DND-41 (cell line): ENCODE measurements around the gene KEAP1.

Experiments used
- ATAC-seq: fragments of 200-7000 bp; cut with Tn5 transposase; 3 replicates; pipeline ENCODE4 v1.9.1; 2021; ENCODE audit warnings: low read depth; ENCODE audit not compliant: insufficient read depth
- DNase-seq: peaks from one replicate; pipeline ENCODE4 v3.0.0-alpha.2; 2020
- H2AFZ ChIP-seq: 2 replicates; pipeline ENCODE4 v1.6.0; 2012; ENCODE audit warnings: low read depth, low read length
- H3K27ac ChIP-seq: 2 replicates; pipeline ENCODE4 v1.5.1; 2012; ENCODE audit warnings: low read length, inconsistent platforms
- H3K27me3 ChIP-seq: fragments of 200-600 bp; sonication (generic); 2 replicates; pipeline ENCODE4 v1.6.0; 2012; ENCODE audit warnings: low read length, mild to moderate bottlenecking, inconsistent platforms; ENCODE audit not compliant: insufficient read depth, poor library complexity
- H3K36me3 ChIP-seq: 2 replicates; pipeline ENCODE4 v1.5.1; 2012; ENCODE audit warnings: low read length, inconsistent platforms; ENCODE audit not compliant: insufficient read depth
- H3K4me1 ChIP-seq: 2 replicates; pipeline ENCODE4 v1.5.1; 2012; ENCODE audit warnings: mild to moderate bottlenecking, low read length; ENCODE audit not compliant: insufficient read depth
- H3K4me2 ChIP-seq: 2 replicates; pipeline ENCODE4 v1.6.0; 2012; ENCODE audit warnings: mild to moderate bottlenecking, moderate library complexity, low read length, inconsistent platforms; ENCODE audit not compliant: insufficient read depth
- H3K4me3 ChIP-seq, 2 experiments: fragments of 200-600 bp in 1 of 2; shearing (Covaris generic) in 1 of 2; 2 replicates each; pipeline ENCODE4 v1.5.1; 2012 to 2016; ENCODE audit warnings: inconsistent platforms in 2 of 2, low read length in 2 of 2, mild to moderate bottlenecking in 2 of 2, low read depth in 1 of 2, moderate library complexity in 1 of 2
- H3K79me2 ChIP-seq: 2 replicates; pipeline ENCODE4 v1.6.0; 2012; ENCODE audit warnings: low read length, inconsistent platforms; ENCODE audit not compliant: insufficient read depth
- H3K9ac ChIP-seq: 2 replicates; pipeline ENCODE4 v1.6.0; 2012; ENCODE audit warnings: low read depth, mild to moderate bottlenecking, inconsistent platforms, low read length, moderate library complexity
- H3K9me3 ChIP-seq: 2 replicates; pipeline ENCODE4 v1.5.1; 2012; ENCODE audit warnings: low read length, moderate library complexity, mild to moderate bottlenecking, inconsistent platforms; ENCODE audit not compliant: insufficient read depth, severe bottlenecking
- H4K20me1 ChIP-seq: 2 replicates; pipeline ENCODE4 v1.6.0; 2012; ENCODE audit warnings: low read length; ENCODE audit not compliant: insufficient read depth
- CTCF ChIP-seq: IDR thresholded peaks from 2 replicates; pipeline ENCODE4 v1.5.1; 2012; ENCODE audit warnings: borderline replicate concordance, low read length, moderate library complexity, mild to moderate bottlenecking; ENCODE audit not compliant: poor library complexity, severe bottlenecking; ENCODE audit errors: extremely low read depth
- EZH2 ChIP-seq: IDR thresholded peaks from 3 replicates; pipeline ENCODE4 v1.6.1; 2012; ENCODE audit warnings: borderline replicate concordance, low read depth, mild to moderate bottlenecking, moderate library complexity, low read length, inconsistent platforms; ENCODE audit not compliant: severe bottlenecking

Gene KEAP1

GRCh38 chr19:10505583-10506229, 2.5 kb upstream of the KEAP1 start:
- Histone ChIP-seq H3K9me3 (no peaks in the 10 kb centered on the region), H2AFZ (no peak overlapping the region), H3K36me3 (peaks cover 11% of the 10 kb centered on the region; the same call in 1 of the 2 replicates), H3K27ac (no peak overlapping the region), H3K4me1 (peaks cover 34% of the 10 kb centered on the region), H3K27me3 (no peaks in the 10 kb centered on the region), H3K4me2 (no peak overlapping the region), H3K9ac (no peak overlapping the region), H4K20me1 (no peaks in the 10 kb centered on the region), H3K4me3 (no peak overlapping the region), H3K79me2 (peaks cover 25% of the 10 kb centered on the region)
- TF ChIP-seq EZH2 (no peak), CTCF (peak; percentile 90)
- DNase-seq = peak; percentile 80
- no peak for ATAC-seq

DNA sequence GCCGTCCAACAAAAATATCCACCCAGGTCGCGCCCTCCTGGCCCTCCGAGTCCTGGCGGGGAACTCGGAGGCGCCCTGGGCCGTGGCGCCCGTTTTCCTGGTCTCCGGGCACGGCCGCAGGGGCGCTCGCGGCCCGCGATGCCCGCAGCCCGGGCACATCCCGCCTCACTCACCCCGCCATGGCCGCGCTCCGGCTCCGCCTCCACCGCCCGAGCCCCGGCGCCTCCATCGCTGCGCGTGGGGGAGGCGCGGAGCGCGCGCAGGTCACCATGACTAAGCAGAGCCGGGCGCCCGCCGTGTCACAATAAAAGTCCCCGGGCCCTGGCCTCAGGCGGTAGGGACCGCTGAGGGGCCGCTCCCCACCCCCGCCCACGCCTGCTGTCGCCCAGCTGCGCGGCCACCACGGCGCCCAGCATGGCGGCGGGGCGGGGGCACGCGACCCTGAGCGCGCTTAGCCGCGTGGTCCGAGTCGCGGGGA, 593 bp downstream of the KEAP1 start:
- Histone ChIP-seq H3K27me3 (no peaks in the 10 kb centered on the region), H3K9me3 (no peaks in the 10 kb centered on the region), H3K79me2 (peaks cover 56% of the 10 kb centered on the region), H3K4me1 (peaks cover 42% of the 10 kb centered on the region), H3K27ac (peak overlapping the region; percentile 91), H2AFZ (peak overlapping the region; percentile 97), H3K4me3 (peak overlapping the region; percentile 40 to 82), H4K20me1 (peaks cover 16% of the 10 kb centered on the region), H3K9ac (peak overlapping the region; percentile 100), H3K4me2 (peak overlapping the region; percentile 72), H3K36me3 (peaks cover 38% of the 10 kb centered on the region)
- ATAC-seq = peak; percentile 91
- peak; percentile 96 for DNase-seq
- TF ChIP-seq EZH2 = no peak
- peak; percentile 20 for TF ChIP-seq CTCF

GRCh38 chr19:10501971-10502523, 1.1 kb downstream of the KEAP1 start:
- H3K4me3 ChIP-seq = peak overlapping the region; percentile 40 to 82
- no peaks in the 10 kb centered on the region for H3K9me3 ChIP-seq
- peaks cover 19% of the 10 kb centered on the region for H4K20me1 ChIP-seq
- peak; percentile 24 for ATAC-seq
- TF ChIP-seq CTCF (no peak), EZH2 (no peak)
- H3K9ac ChIP-seq = peak overlapping the region; percentile 100
- H3K27ac ChIP-seq = peak overlapping the region; percentile 91
- H3K4me2 ChIP-seq = peak overlapping the region; percentile 72
- DNase-seq = peak; percentile 56
- peaks cover 61% of the 10 kb centered on the region for H3K79me2 ChIP-seq
- H2AFZ ChIP-seq = peak overlapping the region; percentile 86
- peaks cover 47% of the 10 kb centered on the region for H3K4me1 ChIP-seq
- H3K36me3 ChIP-seq = peaks cover 43% of the 10 kb centered on the region
- H3K27me3 ChIP-seq = no peaks in the 10 kb centered on the region
